Panc1 (cell line): Measurements from ENCODE around the gene OR6K6.

ENCODE experiments used
- POLR2AphosphoS5 ChIP-seq: IDR thresholded peaks from 2 replicates; pipeline ENCODE4 v1.6.1; 2012; ENCODE audit warnings: mild to moderate bottlenecking, low read depth, low read length, moderate library complexity
- TF ChIP-seq, protein P1 (sequence below): fragments of 450-650 bp; IDR thresholded peaks from 2 replicates; pipeline ENCODE4 v1.5.1; 2017; ENCODE audit warnings: mild to moderate bottlenecking
- TF ChIP-seq, protein P2 (sequence below), 2 experiments: IDR thresholded peaks; 2 replicates each; pipeline ENCODE4 v1.6.1; 2011 to 2012; ENCODE audit warnings: low read depth in 2 of 2, control low read depth in 1 of 2, low read length in 1 of 2, mild to moderate bottlenecking in 1 of 2, moderate library complexity in 1 of 2; ENCODE audit not compliant: insufficient read depth in 1 of 2

DNA sequence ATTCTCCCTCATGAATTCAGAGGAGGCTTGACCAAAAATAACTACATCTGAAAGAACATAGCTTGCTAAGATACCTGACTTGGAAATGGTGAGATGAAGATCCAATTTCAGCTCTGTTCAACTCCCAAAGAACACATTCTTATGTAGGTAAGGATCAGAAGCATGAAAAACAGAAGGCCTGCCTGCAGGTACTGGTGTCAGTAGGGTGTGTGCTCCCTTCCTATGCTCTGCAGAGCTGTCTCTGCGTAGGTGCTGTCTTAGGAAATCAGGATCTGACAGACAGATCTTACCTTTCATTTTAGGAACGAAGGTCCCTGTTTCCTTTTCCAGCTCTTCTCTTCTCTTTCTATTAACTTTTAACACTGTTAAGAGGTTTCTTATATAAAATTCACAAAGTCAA is 48.4 kb upstream of the OR6K6 start:
- TF ChIP-seq, protein P1, sequence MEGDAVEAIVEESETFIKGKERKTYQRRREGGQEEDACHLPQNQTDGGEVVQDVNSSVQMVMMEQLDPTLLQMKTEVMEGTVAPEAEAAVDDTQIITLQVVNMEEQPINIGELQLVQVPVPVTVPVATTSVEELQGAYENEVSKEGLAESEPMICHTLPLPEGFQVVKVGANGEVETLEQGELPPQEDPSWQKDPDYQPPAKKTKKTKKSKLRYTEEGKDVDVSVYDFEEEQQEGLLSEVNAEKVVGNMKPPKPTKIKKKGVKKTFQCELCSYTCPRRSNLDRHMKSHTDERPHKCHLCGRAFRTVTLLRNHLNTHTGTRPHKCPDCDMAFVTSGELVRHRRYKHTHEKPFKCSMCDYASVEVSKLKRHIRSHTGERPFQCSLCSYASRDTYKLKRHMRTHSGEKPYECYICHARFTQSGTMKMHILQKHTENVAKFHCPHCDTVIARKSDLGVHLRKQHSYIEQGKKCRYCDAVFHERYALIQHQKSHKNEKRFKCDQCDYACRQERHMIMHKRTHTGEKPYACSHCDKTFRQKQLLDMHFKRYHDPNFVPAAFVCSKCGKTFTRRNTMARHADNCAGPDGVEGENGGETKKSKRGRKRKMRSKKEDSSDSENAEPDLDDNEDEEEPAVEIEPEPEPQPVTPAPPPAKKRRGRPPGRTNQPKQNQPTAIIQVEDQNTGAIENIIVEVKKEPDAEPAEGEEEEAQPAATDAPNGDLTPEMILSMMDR: no peak
- TF ChIP-seq, protein P2, sequence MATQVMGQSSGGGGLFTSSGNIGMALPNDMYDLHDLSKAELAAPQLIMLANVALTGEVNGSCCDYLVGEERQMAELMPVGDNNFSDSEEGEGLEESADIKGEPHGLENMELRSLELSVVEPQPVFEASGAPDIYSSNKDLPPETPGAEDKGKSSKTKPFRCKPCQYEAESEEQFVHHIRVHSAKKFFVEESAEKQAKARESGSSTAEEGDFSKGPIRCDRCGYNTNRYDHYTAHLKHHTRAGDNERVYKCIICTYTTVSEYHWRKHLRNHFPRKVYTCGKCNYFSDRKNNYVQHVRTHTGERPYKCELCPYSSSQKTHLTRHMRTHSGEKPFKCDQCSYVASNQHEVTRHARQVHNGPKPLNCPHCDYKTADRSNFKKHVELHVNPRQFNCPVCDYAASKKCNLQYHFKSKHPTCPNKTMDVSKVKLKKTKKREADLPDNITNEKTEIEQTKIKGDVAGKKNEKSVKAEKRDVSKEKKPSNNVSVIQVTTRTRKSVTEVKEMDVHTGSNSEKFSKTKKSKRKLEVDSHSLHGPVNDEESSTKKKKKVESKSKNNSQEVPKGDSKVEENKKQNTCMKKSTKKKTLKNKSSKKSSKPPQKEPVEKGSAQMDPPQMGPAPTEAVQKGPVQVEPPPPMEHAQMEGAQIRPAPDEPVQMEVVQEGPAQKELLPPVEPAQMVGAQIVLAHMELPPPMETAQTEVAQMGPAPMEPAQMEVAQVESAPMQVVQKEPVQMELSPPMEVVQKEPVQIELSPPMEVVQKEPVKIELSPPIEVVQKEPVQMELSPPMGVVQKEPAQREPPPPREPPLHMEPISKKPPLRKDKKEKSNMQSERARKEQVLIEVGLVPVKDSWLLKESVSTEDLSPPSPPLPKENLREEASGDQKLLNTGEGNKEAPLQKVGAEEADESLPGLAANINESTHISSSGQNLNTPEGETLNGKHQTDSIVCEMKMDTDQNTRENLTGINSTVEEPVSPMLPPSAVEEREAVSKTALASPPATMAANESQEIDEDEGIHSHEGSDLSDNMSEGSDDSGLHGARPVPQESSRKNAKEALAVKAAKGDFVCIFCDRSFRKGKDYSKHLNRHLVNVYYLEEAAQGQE (IDR thresholded peaks at IDR 0.05; ENCODE audit: insufficient read depth in 1 of 2, low read depth in 2 of 2, low read length in 1 of 2): no peak
- TF ChIP-seq POLR2AphosphoS5: no peak
